ENCODE data around the gene KRT80.

KRT80 gene

GRCh38 chr12:52228366-52228765 is 36.6 kb upstream of the KRT80 start:
- DNase-seq: no peak

GRCh38 chr12:52227606-52228166 is 35.9 kb upstream of the KRT80 start:
- DNase-seq: no peak

- DNase-seq: no peak
Observed at GRCh38 chr12:52226446-52226845, 34.6 kb upstream of the KRT80 start.

- DNase-seq: no peak
Observed at GRCh38 chr12:52225752-52226151, 33.9 kb upstream of the KRT80 start.

DNA sequence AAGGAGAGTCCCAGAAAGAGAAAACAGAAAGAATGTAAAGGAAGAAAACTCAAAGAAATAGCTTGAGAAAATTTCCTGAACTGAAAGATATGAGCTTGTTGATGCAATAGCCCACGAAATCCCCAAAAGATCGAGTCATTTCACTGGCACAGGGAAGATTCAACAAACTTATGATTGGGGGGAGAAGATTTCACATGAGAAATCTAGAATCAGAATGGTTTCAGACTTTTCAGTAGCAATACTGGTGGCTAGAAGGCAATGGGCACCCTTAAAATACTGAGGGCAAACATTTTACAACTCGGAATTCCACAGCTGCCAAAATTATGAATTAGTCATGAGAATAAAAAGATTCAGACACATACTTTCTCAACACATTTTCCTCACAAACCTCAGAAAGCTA is 32.3 kb upstream of the KRT80 start:
- DNase-seq: no peak

DNA sequence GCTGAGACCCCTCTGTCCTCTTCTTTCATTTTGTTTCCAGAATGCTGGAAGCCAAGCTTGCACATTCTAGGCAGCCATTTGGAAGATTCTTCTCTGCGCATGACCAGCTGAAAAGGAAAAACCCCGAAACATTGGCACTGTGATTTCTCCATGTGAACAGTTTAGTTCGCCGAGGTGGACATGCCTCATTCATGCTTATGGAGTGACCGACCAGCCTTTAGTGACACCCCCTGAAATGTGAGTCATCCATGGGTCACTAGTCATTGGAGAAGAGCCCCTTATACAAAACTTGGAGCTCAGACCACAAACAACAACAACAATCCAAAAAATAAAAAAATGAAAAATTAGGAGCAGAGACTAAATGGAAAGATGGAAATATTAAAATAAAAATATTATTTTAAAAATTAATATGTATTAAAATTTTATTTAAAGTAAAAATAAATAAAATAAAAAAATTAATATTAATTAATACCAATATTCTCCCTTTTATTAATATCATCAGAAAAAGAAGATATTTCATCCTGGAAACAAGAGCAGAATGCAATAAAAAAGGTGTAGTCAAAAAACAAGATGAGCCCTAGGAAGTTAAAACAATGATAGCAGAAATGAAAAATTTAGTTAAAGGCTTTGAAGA is 31.7 kb upstream of the KRT80 start:
- no peak for DNase-seq

GRCh38 chr12:52222692-52223091 is 30.9 kb upstream of the KRT80 start:
- no peak for DNase-seq

DNA sequence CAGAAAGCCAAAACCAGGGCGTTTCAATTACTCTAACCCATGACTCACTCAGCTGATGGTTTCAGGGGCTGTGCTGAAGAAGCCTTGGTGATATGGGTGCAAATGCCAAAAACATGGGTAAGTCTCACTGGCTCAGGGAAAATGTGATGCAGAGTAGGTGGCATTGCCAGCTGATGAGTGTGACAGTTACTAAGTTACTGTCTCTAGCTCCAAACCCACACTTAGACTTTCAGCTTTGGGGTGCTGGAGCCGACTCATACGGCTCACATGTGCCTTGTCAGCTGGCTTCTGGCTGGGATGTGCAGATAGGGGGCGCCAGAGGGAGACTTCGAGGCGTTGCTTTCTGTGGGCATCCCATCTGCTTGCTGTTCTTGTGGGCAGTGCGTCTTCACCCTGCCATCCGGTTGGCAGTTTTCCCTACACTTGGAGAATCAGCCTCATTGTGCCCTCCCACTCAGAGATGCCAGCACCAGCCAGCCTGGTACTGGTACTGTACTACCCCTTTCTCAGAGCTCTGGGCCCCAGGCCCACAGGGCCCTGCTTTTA is 30.2 kb upstream of the KRT80 start:
- DNase-seq: peak; percentile 36 to 43

DNA sequence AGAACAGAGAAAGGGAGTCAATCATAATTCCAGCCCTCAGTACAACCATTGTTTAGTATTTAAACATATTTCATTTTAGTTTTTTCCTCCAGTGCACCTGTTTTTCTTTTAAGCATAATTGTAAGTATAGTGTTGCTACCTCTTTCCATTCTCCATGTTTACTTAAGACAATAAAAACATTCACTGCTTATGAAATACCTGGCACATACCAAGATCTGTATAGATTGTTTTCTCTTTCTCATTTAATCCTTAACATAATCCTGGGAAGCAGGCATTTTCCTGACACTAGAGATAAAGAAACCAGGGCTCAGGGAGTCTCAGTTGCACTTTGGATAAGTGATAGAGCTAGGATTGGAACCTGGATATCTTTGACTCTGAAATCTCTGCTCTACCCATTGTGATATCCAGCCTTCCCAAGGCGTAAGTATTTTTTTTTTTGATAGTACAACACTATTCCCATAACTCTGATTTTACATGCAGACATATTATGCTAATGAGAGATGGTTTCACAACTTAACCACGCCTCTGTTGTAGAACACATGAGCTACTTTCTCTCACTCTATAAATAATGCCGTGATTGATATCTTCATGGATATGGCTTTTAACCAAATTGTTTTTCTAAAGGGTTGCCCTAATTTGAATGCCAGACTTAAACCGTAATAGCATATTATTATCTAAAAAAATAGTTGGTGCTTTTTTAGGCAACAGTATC is 29.4 kb upstream of the KRT80 start:
- DNase-seq: no peak

DNA sequence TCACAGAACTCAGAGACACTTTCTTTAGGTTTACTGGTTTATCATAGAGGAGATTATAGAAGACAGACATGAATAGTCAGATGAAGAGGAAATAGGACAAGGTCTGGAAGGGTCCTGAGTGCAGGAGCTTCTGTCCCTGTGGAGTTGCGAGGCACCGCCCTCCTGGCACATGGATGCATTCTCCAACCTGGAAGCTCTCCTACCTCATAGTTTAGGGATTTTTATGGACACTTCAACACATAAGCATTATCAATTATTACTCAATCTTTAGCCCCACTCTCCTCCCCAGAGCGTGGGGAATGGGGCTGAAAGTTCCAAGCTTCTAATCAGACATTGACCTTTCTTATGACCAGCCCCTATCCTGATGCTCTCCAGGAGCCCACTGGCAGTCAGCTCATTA is 28.7 kb upstream of the KRT80 start:
- DNase-seq: no peak

DNA sequence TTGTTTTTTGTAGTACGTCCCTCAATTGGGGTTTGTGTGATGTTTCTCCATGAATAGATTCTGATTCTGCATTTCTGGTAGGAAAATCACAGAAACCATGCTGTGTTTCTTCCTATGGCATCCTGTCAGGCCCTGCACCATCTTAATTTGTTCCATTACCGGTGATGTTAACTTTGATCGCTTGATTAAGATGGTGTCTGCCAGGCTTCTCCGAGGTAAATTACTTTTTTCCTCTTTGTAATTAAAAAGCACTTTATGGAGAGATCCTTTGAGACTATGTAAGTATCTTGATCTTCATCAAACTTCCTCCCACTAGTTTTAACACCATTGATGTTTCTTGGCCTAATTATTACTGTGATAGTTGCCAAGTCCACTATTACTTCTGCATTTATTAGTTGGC is 26.2 kb upstream of the KRT80 start:
- DNase-seq: no peak

DNA sequence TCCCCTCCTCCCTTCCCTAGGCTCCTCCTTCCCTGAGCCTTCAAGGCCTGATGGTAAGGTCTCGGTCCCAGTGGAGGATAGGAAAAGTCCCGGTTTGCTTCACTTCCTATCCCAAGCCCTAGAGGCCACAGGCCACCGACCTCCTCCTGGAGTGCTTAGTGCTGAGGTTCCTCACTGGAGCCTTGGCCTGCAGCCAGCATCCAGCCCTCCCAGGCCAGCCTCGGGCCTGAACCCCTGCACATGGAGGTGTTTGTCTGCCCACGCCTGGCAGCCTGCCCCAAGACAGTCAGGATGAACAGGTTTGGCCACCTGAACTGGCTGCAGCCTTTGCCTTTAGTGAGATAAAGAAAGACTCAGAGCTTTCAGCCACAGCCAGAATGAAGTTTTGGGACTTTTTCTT is 25.4 kb upstream of the KRT80 start:
- DNase-seq: no peak

DNA sequence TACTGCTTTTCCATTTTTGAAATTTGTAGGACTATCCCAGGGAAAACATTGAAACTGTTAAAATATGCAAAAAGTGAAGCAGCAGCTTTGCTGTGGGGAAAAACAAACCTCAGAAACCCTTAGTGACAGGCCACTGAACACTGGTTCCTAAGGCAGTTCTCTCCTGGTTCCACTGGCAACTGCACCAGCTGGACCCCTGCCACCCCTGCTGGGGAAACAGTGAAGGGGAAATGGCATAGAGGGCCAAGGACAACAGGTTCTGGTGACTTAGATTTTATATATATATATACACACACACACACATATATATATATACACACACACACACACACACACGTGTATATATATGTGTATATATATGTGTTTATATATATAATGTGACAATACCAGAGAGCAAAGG is 25.0 kb upstream of the KRT80 start:
- no peak for DNase-seq

DNA sequence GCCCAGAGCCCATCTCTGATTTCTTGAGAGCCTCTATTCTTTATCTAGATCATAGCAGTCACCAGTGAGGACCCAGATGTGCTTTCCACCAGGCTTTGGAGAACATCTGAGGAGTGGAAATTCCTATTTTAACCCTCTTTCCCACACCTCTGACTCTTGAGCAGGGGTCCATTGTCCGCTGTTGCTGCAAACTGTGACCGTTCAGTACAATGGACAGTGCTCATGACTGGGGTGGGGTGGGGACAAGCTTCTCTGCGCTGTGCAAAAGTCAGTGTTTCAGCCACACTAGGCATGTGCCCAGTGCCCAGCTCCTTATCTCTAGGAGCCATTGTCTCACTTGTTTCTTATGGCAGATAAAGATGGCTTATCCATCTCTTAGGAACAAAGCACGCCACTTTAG is 24.3 kb upstream of the KRT80 start:
- DNase-seq: no peak

- no peak for DNase-seq
Observed at GRCh38 chr12:52215587-52216031, 23.8 kb upstream of the KRT80 start.

GRCh38 chr12:52214421-52214802 is 22.6 kb upstream of the KRT80 start:
- DNase-seq: no peak

DNA sequence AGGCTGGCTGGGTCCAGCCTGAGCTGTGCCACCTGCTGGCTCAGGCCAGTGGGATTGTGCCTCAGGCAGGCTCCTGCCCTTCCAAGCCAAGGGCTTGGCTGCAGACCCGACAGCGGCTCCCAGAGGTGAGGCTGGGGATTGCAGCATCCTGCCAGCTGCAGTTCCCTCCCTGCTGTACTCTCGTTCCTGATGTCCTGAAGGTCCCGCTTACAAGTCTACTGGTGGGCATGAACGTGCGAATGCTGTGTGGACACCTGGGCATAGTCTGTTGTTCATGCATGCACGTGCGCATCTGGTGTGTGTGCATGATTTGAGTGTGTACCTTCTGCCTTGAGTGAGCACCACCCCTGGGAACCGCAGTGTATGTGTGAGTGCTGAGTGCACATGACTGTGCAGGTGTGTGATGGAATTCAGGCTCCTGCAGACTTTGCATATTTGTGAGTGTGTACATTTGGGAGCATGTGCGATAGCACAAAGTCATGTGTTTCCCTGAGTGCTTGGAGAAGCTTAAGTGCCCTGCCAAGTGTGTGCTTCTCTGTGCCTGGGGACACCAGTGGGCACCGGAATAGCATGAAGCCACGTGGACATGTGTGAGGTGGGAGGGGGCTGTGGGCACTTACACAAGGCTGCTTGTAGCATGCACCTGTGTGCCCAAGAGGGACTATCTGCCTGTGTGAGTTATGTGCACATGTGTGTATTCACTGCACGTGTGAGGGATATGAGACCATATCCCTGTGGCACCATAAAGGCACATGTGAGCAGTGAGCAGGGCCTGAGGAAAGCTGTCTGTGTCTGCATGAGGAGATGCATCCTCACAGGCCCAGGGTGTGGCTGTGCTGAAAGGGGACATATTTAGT is 22.0 kb upstream of the KRT80 start:
- DNase-seq: peak; percentile 46 to 49

GRCh38 chr12:52212701-52213563 is 21.1 kb upstream of the KRT80 start:
- no peak for DNase-seq

- no peak for DNase-seq
Observed at GRCh38 chr12:52211716-52212585, 20.1 kb upstream of the KRT80 start.

- no peak for DNase-seq
Observed at GRCh38 chr12:52210925-52211650, 19.3 kb upstream of the KRT80 start.
